SU-DHL-6 (cell line): ENCODE measurements around the gene WWOX.

Source experiments
- H2AFZ ChIP-seq: fragments of 200-600 bp; sonication (generic); 2 replicates; pipeline ENCODE4 v1.6.1; 2014; ENCODE audit warnings: low read depth, mild to moderate bottlenecking, moderate library complexity, mixed read lengths, antibody characterized with exemption, low read length; ENCODE audit not compliant: severe bottlenecking
- H3F3A ChIP-seq: fragments of 200-600 bp; shearing (Covaris generic); 2 replicates; pipeline ENCODE4 v1.6.0; 2016; ENCODE audit warnings: antibody characterized with exemption, mild to moderate bottlenecking; ENCODE audit not compliant: insufficient read depth
- H3K27ac ChIP-seq: fragments of 200-600 bp; sonication (generic); 2 replicates; pipeline ENCODE4 v1.5.1; 2016; ENCODE audit warnings: low read depth, mild to moderate bottlenecking, low read length, moderate library complexity, mixed read lengths
- H3K27me3 ChIP-seq: fragments of 200-600 bp; sonication (generic), shearing (Covaris generic); 2 replicates; pipeline ENCODE4 v1.6.0; 2014; ENCODE audit warnings: mild to moderate bottlenecking, low read length
- H3K36me3 ChIP-seq: fragments of 200-600 bp; sonication (generic); 2 replicates; pipeline ENCODE4 v1.6.1; 2014; ENCODE audit warnings: mild to moderate bottlenecking, low read length, mixed read lengths
- H3K4me2 ChIP-seq: fragments of 300-600, 200-600 bp; shearing (Covaris generic), sonication (generic); 2 replicates; pipeline ENCODE4 v1.6.0; 2014; ENCODE audit warnings: low read length, low read depth, mild to moderate bottlenecking; ENCODE audit not compliant: poor library complexity, severe bottlenecking
- H3K4me3 ChIP-seq: fragments of 200-600 bp; sonication (generic); 2 replicates; pipeline ENCODE4 v1.5.1; 2014; ENCODE audit warnings: antibody characterized with exemption, low read length, mild to moderate bottlenecking, mixed read lengths; ENCODE audit not compliant: insufficient read depth, poor library complexity, severe bottlenecking
- H3K79me2 ChIP-seq: fragments of 200-600 bp; sonication (generic); 2 replicates; pipeline ENCODE4 v1.6.1; 2014; ENCODE audit warnings: mild to moderate bottlenecking, low read length, moderate library complexity; ENCODE audit not compliant: insufficient read depth
- H3K9ac ChIP-seq: fragments of 200-600 bp; sonication (generic); 2 replicates; pipeline ENCODE4 v1.7.0; 2014; ENCODE audit warnings: mild to moderate bottlenecking, low read length
- H3K9me2 ChIP-seq: fragments of 200-600 bp; sonication (generic); replicated peaks from 2 replicates; pipeline ENCODE4 v1.6.1; 2014; ENCODE audit warnings: low read length; ENCODE audit not compliant: insufficient read depth
- H3K9me3 ChIP-seq: fragments of 200-600 bp; sonication (generic); 2 replicates; pipeline ENCODE4 v1.6.1; 2014; ENCODE audit warnings: low read length, mixed read lengths; ENCODE audit not compliant: insufficient read depth
- H4K20me1 ChIP-seq: fragments of 200-600 bp; sonication (generic); 2 replicates; pipeline ENCODE4 v1.6.1; 2014; ENCODE audit warnings: low read depth, mild to moderate bottlenecking, antibody characterized with exemption, low read length, moderate library complexity, mixed read lengths
- EZH2phosphoT487 ChIP-seq: fragments of 200-600 bp; sonication (generic), shearing (Covaris generic); conservative IDR thresholded peaks from 2 replicates; pipeline ENCODE4 v1.6.1; 2018; ENCODE audit warnings: mild to moderate bottlenecking, antibody characterized with exemption, low read length, moderate library complexity, mixed read lengths
- TF ChIP-seq, protein P1 (sequence below): fragments of 200-600 bp; sonication (generic); IDR thresholded peaks from one replicate; pipeline ENCODE4 v1.5.1; 2017; ENCODE audit warnings: antibody characterized with exemption, mild to moderate bottlenecking, low read length, moderate library complexity; ENCODE audit not compliant: insufficient read depth, poor library complexity, severe bottlenecking

WWOX gene

DNA sequence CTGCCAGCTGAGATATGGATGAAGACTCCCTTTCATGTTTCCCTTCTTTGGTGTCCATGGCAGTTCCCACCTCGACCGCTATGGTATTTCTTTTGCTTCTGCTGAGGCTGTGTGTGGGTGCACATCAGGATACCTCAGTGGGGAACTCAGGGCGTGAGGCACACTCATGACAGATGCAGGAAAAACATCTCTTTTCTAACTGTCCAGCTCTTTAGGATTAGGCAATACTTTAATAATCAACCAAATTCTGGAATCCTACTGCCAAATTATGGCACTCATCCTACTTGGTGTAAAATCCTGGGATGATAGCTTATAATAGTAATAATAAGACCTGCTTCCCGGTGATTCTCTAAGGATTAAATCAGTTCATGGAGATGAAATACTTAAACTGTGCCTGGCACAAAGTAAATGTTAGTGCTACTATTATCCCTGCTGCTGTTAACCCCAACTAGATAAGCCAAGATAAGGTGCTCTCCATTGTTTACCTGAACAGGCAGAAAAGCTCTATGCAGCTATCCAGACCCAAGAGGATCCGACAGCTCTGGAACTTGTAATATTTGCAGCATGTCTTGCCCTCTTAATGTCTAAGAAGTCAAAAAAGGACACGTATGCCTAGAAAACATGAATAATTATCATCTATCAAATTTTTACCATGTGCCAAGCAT, 543.3 kb downstream of the WWOX start:
- Histone ChIP-seq H3K9me3 (no peaks in the 10 kb centered on the region), H3K27ac (no peak overlapping the region), H3K79me2 (no peaks in the 10 kb centered on the region), H3K27me3 (no peaks in the 10 kb centered on the region), H3K9me2 (no peaks in the 10 kb centered on the region), H3K36me3 (no peaks in the 10 kb centered on the region), H4K20me1 (no peaks in the 10 kb centered on the region), H3F3A (no peaks in the 10 kb centered on the region), H3K9ac (no peak overlapping the region), H2AFZ (no peak overlapping the region), H3K4me2 (no peak overlapping the region), H3K4me3 (no peak overlapping the region)
- TF ChIP-seq EZH2phosphoT487 = no peak
- TF ChIP-seq, protein P1, sequence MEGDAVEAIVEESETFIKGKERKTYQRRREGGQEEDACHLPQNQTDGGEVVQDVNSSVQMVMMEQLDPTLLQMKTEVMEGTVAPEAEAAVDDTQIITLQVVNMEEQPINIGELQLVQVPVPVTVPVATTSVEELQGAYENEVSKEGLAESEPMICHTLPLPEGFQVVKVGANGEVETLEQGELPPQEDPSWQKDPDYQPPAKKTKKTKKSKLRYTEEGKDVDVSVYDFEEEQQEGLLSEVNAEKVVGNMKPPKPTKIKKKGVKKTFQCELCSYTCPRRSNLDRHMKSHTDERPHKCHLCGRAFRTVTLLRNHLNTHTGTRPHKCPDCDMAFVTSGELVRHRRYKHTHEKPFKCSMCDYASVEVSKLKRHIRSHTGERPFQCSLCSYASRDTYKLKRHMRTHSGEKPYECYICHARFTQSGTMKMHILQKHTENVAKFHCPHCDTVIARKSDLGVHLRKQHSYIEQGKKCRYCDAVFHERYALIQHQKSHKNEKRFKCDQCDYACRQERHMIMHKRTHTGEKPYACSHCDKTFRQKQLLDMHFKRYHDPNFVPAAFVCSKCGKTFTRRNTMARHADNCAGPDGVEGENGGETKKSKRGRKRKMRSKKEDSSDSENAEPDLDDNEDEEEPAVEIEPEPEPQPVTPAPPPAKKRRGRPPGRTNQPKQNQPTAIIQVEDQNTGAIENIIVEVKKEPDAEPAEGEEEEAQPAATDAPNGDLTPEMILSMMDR = no peak

DNA sequence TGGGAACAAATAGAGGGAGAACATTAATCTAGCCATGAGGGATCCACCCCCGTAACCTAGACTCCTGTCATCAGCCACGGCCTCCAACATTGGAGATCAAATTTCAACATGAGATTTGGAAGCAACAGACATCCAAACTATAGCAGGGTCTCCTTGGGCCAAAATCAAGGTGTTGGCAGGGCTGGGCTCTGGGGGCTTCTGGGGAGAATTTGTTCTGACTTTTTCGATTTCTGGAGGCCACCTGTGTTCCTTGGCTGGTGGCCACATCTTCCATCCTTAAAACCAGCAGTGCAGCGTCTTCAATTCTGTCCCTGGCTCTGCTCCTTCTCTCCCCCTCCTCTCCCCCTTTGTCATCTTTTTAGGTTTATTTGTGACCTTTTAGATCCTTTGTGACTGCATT, 546.2 kb downstream of the WWOX start:
- Histone ChIP-seq H3K27ac (no peak overlapping the region), H3K79me2 (no peaks in the 10 kb centered on the region), H3F3A (no peaks in the 10 kb centered on the region), H3K9ac (no peak overlapping the region), H2AFZ (no peak overlapping the region), H3K27me3 (no peaks in the 10 kb centered on the region), H3K4me2 (no peak overlapping the region), H3K9me2 (no peaks in the 10 kb centered on the region), H3K36me3 (no peaks in the 10 kb centered on the region), H4K20me1 (no peaks in the 10 kb centered on the region), H3K4me3 (no peak overlapping the region), H3K9me3 (no peaks in the 10 kb centered on the region)
- TF ChIP-seq, protein P1 = no peak
- TF ChIP-seq EZH2phosphoT487 = no peak

DNA sequence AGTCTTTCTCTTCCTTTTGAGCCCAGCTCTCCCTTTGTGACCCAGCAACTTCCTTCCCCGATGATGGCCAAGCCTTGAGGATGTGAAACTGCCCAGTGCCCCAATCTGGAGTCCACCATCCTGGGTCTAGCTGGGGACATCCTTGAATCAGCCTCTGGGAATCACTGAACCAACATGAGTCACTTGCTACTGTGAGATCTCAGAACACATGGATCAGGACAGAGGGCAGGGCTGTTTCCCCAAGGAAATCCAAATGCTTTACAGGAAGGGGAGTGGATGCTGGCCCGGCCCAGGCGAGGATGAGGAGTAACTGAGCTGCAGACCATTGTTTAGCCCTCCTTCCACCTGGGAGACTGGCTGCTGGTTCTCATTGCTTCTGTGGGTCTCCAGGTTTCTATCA, 547.6 kb downstream of the WWOX start:
- Histone ChIP-seq H3K4me3 (no peak overlapping the region), H3K27me3 (no peaks in the 10 kb centered on the region), H4K20me1 (no peaks in the 10 kb centered on the region), H3K36me3 (no peaks in the 10 kb centered on the region), H3K4me2 (no peak overlapping the region), H3K27ac (no peak overlapping the region), H3K9me2 (no peaks in the 10 kb centered on the region), H3K9ac (no peak overlapping the region), H3K79me2 (no peaks in the 10 kb centered on the region), H3F3A (no peaks in the 10 kb centered on the region), H3K9me3 (no peaks in the 10 kb centered on the region), H2AFZ (no peak overlapping the region)
- TF ChIP-seq EZH2phosphoT487 = no peak
- TF ChIP-seq, protein P1 = no peak
